ENCODE data around the gene IGFBP2.

GRCh38 chr2:216700781-216701180 is 67.6 kb downstream of the IGFBP2 start:
- TF ChIP-seq POLR2AphosphoS5 (IDR thresholded peaks at IDR 0.05) (no peak), CTCF (IDR thresholded peaks at IDR 0.05) (no peak), POLR2A (IDR thresholded peaks at IDR 0.05) (no peak)

All from breast epithelium (tissue), 3 donors.